Measurements from ENCODE around the gene MAN2A1. TPM values are rescaled to one million over a fixed set of nuclear protein-coding genes. Genes with fewer than 3 reads are reported as not detected.

MAN2A1 gene
- total and polyA plus RNA-seq, 5 donors = 2.9 to 10.1 (median 9.5) TPM

DNA sequence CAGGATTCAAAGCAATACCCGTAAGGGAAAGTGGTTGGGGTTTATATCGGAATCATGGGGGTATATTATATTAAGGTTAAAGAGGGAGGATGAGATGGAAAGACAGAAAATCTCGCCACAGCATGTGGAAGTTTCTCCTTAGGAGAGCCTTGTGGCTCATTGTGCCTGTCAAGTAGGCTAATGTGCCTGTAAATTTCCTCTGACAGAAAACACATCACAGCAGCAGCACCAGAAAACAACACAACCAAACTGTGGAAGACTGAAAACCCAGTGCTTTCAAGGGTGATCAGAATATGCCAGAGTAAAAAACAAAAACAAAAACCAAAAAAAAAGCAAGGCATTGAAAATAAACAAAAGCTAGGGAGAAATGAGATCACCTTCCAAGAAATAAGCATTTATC lies 11.3 kb upstream of the MAN2A1 start:
- H3K4me3 ChIP-seq (ENCODE audit: low read length) = no peak overlapping the region
- intact Hi-C loops (cut with DNase I) = no loop called here
- ATAC-seq = no peak
- DNase-seq = no peak
- no peaks in the 10 kb centered on the region for H3K9me3 ChIP-seq (ENCODE audit: control insufficient read depth, low read length)
- WGBS = 91% methylated on average over 3 of the region's 3 CpGs
- no peaks in the 10 kb centered on the region for H3K4me1 ChIP-seq (ENCODE audit: control insufficient read depth, insufficient read depth, low read length)
- no peak overlapping the region for H3K27ac ChIP-seq (ENCODE audit: low read length)
- H3K27me3 ChIP-seq (ENCODE audit: control insufficient read depth, insufficient read depth) = no peaks in the 10 kb centered on the region

DNA sequence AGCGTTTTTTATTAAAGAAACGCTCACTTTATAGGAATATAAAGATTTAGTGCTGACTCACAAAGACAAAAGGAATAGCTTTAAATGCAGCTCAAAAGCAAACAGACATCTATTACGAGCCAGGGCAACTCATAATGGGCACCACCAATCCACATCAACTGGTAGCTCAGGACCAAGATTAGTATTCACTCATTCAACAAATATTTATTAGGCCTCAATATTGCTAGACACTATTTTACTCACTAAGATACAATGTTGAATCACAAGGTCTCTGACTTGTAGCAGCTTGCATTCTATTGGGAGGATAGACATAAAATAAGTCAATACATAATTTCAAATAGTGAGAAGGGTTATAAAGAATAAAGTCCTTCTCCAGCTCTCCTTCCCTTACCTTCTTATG lies 8.0 kb upstream of the MAN2A1 start:
- no peak for ATAC-seq

DNA sequence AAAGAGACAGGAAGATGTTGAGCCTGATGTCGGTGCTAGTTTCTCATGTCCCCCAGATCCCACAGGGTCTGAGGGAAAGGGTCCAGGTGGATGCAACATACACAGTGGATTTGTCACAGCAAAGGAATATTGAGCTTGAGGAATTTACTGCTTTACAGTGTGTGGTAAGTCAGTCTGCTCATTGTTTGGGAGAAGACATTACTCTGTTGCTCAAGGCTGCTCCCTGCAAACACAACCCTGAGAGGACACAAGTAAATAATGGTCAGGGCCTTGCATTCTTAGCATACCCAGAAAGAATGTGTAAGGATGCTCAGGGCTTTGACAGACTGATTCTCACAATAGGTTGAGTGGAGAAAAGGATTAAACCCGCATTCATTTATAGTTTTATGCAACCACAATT lies 7.3 kb upstream of the MAN2A1 start:
- DNase-seq = no peak
- Histone ChIP-seq H3K4me1 (ENCODE audit: control insufficient read depth, insufficient read depth, low read length) (no peaks in the 10 kb centered on the region), H3K4me3 (ENCODE audit: low read length) (no peak overlapping the region), H3K27me3 (ENCODE audit: control insufficient read depth, insufficient read depth) (no peaks in the 10 kb centered on the region), H3K27ac (ENCODE audit: low read length) (no peak overlapping the region), H3K9me3 (ENCODE audit: control insufficient read depth, low read length) (no peaks in the 10 kb centered on the region)
- ATAC-seq = no peak
- intact Hi-C loops (cut with DNase I) = no loop called here
- 90% methylated on average over 2 of the region's 2 CpGs for WGBS

More for the DNA sequence above, 8.0 kb upstream of the MAN2A1 start:
- H3K27me3 ChIP-seq (ENCODE audit: control insufficient read depth, insufficient read depth) = no peaks in the 10 kb centered on the region
- no peak overlapping the region for H3K27ac ChIP-seq (ENCODE audit: low read length)
- DNase-seq = no peak
- no peaks in the 10 kb centered on the region for H3K4me1 ChIP-seq (ENCODE audit: control insufficient read depth, insufficient read depth, low read length)
- intact Hi-C loops (cut with DNase I) = no loop called here
- no peaks in the 10 kb centered on the region for H3K9me3 ChIP-seq (ENCODE audit: control insufficient read depth, low read length)
- WGBS = 95% methylated on average over 3 of the region's 3 CpGs
- H3K4me3 ChIP-seq (ENCODE audit: low read length) = no peak overlapping the region

DNA sequence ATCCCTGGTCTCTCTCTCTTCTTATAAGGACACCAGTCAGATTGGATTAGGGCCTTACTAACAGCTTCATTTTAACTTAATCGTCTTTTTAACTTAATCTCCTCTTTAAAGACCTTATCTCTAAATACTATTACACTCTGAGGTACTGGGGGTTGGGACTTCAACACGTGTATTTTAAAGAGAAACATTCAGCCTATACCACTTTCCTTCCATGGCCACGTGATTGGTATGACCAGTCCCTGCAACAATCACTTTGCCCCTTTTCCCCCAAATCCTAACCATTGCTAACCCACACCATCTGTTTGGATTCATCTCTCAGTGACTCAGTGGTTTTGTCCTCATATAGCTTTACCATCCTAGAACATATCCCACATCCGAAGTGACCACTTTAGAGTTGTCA lies 3.8 kb upstream of the MAN2A1 start:
- H3K9me3 ChIP-seq (ENCODE audit: control insufficient read depth, low read length) = no peaks in the 10 kb centered on the region
- intact Hi-C loops (cut with DNase I) = no loop called here
- no peaks in the 10 kb centered on the region for H3K27me3 ChIP-seq (ENCODE audit: control insufficient read depth, insufficient read depth)
- ATAC-seq (no peak), DNase-seq (no peak)
- 79% methylated on average over 4 of the region's 4 CpGs for WGBS
- no peak overlapping the region for H3K4me3 ChIP-seq (ENCODE audit: low read length)
- H3K4me1 ChIP-seq (ENCODE audit: control insufficient read depth, insufficient read depth, low read length) = no peaks in the 10 kb centered on the region
- no peak overlapping the region for H3K27ac ChIP-seq (ENCODE audit: low read length)

DNA sequence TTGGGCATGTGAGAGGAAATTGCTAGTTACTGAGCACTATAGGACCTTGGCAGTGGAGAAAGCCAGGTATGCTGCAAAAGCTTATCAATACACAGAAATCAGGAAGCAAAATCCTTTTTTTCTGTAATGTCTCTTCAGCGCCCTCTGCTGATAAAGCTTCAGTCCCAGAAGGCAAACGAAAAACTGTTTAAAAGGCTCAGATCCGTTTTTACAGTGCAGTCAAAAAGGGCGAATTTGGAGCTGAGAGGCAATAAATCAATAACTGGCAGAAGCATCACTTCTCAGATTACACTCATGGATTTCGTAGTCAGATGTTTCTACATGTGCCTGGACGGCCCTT lies 1.1 kb upstream of the MAN2A1 start:
- Histone ChIP-seq H3K27me3 (ENCODE audit: control insufficient read depth, insufficient read depth) (no peaks in the 10 kb centered on the region), H3K4me3 (ENCODE audit: low read length) (peak overlapping the region; percentile 95), H3K4me1 (ENCODE audit: control insufficient read depth, insufficient read depth, low read length) (peaks cover 2% of the 10 kb centered on the region), H3K27ac (ENCODE audit: low read length) (peak overlapping the region; percentile 99), H3K9me3 (ENCODE audit: control insufficient read depth, low read length) (no peaks in the 10 kb centered on the region)
- 33% methylated on average over 6 of the region's 6 CpGs for WGBS
- ATAC-seq = no peak
- intact Hi-C loops (cut with DNase I) = no loop called here
- DNase-seq = no peak

DNA sequence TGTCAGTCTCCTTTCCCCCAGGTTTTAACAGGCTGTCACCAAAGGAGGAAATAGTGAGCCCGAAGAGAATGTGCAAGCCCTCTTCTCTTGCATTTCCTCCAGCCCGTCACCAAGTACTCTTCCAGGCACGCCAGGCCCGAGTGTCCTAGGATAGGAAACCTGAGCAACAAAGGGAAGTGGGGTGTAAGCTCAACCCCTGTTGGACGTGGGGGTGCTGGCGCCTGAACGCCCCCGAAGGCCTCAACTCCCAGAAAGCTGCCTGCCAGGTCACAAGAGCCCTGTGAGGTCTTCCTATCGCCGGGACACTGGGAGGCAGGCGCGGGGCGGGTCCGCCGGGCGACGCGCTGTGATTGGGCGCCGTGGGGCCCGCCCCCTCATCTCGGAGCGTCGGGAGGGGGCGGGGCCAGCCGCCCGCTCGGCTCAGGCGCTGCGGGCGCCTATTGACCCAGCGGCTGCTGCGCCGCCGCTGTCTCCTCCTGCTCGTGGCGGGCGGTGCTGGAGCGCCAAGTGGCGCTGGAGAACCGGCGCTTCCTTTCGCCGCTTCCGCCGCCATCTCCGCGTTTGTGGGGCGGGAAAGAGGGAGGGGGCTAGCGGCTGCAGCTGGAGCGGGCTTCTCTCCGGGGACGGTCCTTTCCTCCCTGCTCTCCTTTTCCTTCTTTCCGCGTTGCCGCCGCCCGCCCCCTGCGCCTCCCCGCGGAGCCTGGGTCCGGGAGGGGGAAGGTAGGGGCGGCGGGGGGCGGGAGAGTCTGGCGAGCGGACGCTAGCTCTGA lies 572 bp upstream of the MAN2A1 start:
- Histone ChIP-seq H3K27me3 (ENCODE audit: control insufficient read depth, insufficient read depth) (no peaks in the 10 kb centered on the region), H3K9me3 (ENCODE audit: control insufficient read depth, low read length) (no peaks in the 10 kb centered on the region), H3K4me3 (ENCODE audit: low read length) (peak overlapping the region; percentile 95), H3K27ac (ENCODE audit: low read length) (peak overlapping the region; percentile 99), H3K4me1 (ENCODE audit: control insufficient read depth, insufficient read depth, low read length) (peaks cover 2% of the 10 kb centered on the region)
- intact Hi-C loops (cut with DNase I) = no loop called here
- ATAC-seq = peak; percentile 98
- DNase-seq = peak; percentile 90 to 97 (median 95)
- WGBS = under 1% methylated on average over 67 of the region's 68 CpGs

DNA sequence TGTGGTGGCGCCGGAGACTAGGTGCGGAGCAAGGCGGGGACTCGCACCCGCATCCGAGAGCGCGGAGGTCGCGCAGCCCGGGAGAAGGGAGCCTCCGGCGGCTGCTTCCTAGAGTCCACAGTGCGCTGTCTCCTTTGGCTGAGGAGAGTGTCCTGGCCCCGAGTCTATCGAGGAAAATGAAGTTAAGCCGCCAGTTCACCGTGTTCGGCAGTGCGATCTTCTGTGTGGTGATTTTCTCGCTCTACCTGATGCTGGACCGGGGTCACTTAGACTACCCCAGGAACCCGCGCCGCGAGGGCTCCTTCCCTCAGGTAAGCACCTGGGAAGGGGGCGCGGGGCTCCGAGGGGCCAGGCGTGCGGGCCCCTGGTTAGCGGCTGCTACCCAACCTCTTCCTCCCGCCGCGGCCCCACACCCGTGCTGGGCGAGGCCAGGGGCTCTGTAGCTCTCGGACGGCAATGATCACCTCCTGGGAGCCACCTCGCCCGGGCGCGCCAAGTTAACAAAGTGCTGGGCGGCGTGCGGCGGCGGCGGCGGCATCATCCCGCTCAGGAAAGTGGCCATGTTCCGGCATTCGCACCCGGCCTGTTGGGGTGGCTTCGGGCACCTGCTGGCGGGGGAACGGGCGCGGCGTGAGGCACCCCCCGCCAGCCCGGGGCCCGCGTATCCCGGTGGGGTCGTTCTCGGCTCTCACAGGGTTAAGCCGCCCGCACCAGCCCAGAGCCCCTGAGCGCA lies 681 bp downstream of the MAN2A1 start:
- Histone ChIP-seq H3K27me3 (ENCODE audit: control insufficient read depth, insufficient read depth) (no peaks in the 10 kb centered on the region), H3K4me1 (ENCODE audit: control insufficient read depth, insufficient read depth, low read length) (peaks cover 2% of the 10 kb centered on the region), H3K27ac (ENCODE audit: low read length) (peak overlapping the region; percentile 94), H3K4me3 (ENCODE audit: low read length) (peak overlapping the region; percentile 95), H3K9me3 (ENCODE audit: control insufficient read depth, low read length) (no peaks in the 10 kb centered on the region)
- ATAC-seq (peak; percentile 27 to 43), DNase-seq (peak; percentile 34 to 73 (median 68))
- intact Hi-C loops (cut with DNase I) = no loop called here
- WGBS = under 1% methylated on average over 71 of the region's 71 CpGs

DNA sequence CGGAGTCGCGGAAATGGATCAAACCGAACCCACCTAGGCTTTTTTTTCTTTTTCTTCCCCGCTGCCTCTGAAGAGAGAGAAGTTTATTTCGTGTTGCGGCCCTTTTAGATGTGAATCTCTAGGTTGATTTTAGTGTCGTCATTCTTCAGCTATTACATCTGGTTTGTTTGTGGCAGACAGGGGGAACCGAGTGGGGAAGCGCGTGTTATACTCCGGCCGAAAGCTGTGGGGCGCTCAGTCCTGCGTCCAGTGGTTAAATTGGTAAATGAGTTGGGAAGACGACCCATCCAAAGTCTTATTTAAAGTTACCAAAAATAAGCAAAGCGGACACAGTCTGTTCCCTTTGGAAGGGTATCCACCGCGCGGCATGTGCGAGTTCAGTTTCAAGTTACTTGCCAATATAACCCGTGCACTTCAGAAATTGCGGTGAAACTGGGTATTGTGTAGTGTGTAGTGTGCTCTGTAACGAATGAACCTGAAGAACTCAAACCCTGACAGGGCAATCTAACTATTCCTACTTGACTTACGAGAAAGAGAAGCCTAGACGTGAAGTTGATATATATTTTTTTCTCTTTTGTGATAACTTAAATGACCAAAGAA lies 1.3 kb downstream of the MAN2A1 start:
- H3K27ac ChIP-seq (ENCODE audit: low read length) = no peak overlapping the region
- WGBS = 3% methylated on average over 26 of the region's 26 CpGs
- peak; percentile 67 to 89 (median 86) for DNase-seq
- intact Hi-C loops (cut with DNase I) = no loop called here
- H3K9me3 ChIP-seq (ENCODE audit: control insufficient read depth, low read length) = no peaks in the 10 kb centered on the region
- H3K27me3 ChIP-seq (ENCODE audit: control insufficient read depth, insufficient read depth) = no peaks in the 10 kb centered on the region
- ATAC-seq = peak; percentile 55 to 61
- peak overlapping the region; percentile 95 for H3K4me3 ChIP-seq (ENCODE audit: low read length)
- H3K4me1 ChIP-seq (ENCODE audit: control insufficient read depth, insufficient read depth, low read length) = peaks cover 2% of the 10 kb centered on the region

DNA sequence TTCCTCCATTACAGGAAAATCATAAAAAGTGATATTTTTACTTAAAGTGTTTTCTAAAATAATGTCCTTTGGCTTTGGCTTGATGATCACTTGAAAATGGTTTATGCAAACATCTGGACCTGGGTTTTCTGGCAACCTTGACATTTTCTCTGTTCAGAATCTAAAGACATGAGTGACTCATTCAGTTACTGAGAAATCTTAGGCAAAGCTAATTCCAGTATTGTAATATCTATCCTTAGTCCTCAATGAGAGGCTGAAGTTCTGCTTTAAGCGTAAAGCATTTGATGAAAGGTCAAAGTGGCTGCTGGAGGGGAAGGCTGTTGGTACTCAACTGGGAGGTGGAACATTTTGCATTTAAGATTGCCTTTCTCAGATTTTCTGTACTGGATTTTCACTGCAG lies 2.3 kb downstream of the MAN2A1 start:
- intact Hi-C loops (cut with DNase I) = no loop called here
- DNase-seq (no peak), ATAC-seq (no peak)
- no peak overlapping the region for H3K27ac ChIP-seq (ENCODE audit: low read length)
- WGBS = 64% methylated on average over 1 of the region's 1 CpG
- no peaks in the 10 kb centered on the region for H3K9me3 ChIP-seq (ENCODE audit: control insufficient read depth, low read length)
- H3K4me3 ChIP-seq (ENCODE audit: low read length) = peak overlapping the region; percentile 95
- H3K27me3 ChIP-seq (ENCODE audit: control insufficient read depth, insufficient read depth) = no peaks in the 10 kb centered on the region
- peaks cover 2% of the 10 kb centered on the region for H3K4me1 ChIP-seq (ENCODE audit: control insufficient read depth, insufficient read depth, low read length)

DNA sequence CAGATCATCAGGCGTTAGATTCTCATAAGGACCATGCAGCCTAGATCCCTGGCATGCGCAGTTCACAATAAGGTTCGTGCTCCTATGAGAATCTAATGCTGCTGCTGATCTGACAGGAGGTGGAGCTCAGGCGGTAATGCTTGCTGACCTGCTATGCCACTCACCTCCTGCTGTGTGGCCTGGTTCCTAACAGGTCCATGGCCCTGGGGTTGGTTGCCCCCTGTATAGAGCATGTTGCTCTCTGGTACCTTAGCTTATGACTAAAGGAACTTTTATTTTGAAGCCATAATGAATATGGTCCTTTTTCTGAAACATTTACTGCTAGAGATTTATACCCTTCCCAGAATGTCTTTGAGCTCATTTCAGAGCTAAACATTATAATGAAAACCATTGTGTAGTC lies 3.1 kb downstream of the MAN2A1 start:
- H3K9me3 ChIP-seq (ENCODE audit: control insufficient read depth, low read length) = no peaks in the 10 kb centered on the region
- no peaks in the 10 kb centered on the region for H3K27me3 ChIP-seq (ENCODE audit: control insufficient read depth, insufficient read depth)
- no peak for ATAC-seq
- WGBS = 95% methylated on average over 4 of the region's 4 CpGs
- intact Hi-C loops (cut with DNase I) = no loop called here
- H3K4me1 ChIP-seq (ENCODE audit: control insufficient read depth, insufficient read depth, low read length) = peaks cover 2% of the 10 kb centered on the region
- no peak for DNase-seq
- H3K4me3 ChIP-seq (ENCODE audit: low read length) = no peak overlapping the region
- H3K27ac ChIP-seq (ENCODE audit: low read length) = no peak overlapping the region
